ENCODE measurements around the gene CCDC148. TPM values are rescaled to one million over a fixed set of nuclear protein-coding genes. Genes with fewer than 3 reads are reported as not detected.
"Not testable (repeated sequence)": the region's sequence is repeated elsewhere in the genome, so short reads cannot be mapped to it uniquely, and the experiment has no call there.

Gene CCDC148
- total RNA-seq, 1 donor from 2014 or later: 1.0 TPM

DNA sequence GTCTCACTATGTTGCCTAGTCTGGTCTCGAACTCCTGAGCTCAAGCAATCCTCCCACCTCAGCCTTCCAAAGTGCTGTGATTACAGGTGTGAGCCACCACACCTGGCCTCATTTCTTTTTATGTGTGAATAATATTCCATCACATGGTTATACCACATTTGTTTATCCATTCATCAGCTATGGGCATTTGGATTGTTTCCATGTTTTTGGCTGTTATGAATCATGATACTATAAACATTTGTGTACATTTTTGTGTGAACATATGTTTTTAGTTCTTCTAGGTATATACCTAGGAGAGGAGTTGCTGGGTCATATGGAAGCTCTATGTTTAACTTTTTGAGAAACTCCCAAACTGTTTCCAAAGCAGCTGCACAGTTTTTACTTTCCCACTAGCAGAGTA lies 24.6 kb upstream of the CCDC148 start:
- DNase-seq (ENCODE audit: low read depth): no peak

GRCh38 chr2:158478816-158479215 lies 22.3 kb upstream of the CCDC148 start:
- Histone ChIP-seq H3K36me3 (ENCODE audit: control insufficient read depth, insufficient read depth, low read length) (no peaks in the 10 kb centered on the region), H3K4me3 (ENCODE audit: low read depth, low read length) (no peak overlapping the region), H3K27me3 (ENCODE audit: control insufficient read depth, insufficient read depth, low read length) (no peaks in the 10 kb centered on the region)
- DNase-seq (ENCODE audit: low read depth): no peak
- TF ChIP-seq, protein P1, sequence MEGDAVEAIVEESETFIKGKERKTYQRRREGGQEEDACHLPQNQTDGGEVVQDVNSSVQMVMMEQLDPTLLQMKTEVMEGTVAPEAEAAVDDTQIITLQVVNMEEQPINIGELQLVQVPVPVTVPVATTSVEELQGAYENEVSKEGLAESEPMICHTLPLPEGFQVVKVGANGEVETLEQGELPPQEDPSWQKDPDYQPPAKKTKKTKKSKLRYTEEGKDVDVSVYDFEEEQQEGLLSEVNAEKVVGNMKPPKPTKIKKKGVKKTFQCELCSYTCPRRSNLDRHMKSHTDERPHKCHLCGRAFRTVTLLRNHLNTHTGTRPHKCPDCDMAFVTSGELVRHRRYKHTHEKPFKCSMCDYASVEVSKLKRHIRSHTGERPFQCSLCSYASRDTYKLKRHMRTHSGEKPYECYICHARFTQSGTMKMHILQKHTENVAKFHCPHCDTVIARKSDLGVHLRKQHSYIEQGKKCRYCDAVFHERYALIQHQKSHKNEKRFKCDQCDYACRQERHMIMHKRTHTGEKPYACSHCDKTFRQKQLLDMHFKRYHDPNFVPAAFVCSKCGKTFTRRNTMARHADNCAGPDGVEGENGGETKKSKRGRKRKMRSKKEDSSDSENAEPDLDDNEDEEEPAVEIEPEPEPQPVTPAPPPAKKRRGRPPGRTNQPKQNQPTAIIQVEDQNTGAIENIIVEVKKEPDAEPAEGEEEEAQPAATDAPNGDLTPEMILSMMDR (IDR thresholded peaks at IDR 0.05; ENCODE audit: insufficient read depth, low read length, poor library complexity, severe bottlenecking): no peak

More for the DNA sequence above, 24.6 kb upstream of the CCDC148 start:
- Histone ChIP-seq H3K4me3 (ENCODE audit: low read depth, low read length) (no peak overlapping the region), H3K36me3 (ENCODE audit: control insufficient read depth, insufficient read depth, low read length) (no peaks in the 10 kb centered on the region), H3K27me3 (ENCODE audit: control insufficient read depth, insufficient read depth, low read length) (no peaks in the 10 kb centered on the region)
- TF ChIP-seq, protein P1 (IDR thresholded peaks at IDR 0.05; ENCODE audit: insufficient read depth, low read length, poor library complexity, severe bottlenecking): no peak

DNA sequence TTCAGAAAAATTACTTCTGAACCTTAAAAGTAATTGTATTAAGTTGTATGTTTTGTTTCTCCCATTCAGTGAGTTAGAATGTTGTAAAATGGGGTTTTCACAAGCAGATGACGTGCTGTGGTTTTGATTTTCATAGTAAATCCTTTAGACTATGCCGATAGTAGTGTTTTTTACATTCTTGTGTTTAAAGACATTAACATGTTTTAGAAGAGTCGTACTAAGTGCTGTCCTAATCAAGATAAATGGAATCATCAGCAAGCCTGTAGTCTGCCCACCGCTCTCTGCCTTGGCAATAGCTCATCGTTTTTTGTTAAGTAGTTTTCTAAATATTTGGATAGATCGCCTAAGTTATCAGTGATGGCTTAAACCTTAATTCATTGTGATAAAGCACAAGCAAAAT lies 21.7 kb upstream of the CCDC148 start:
- TF ChIP-seq, protein P1 (IDR thresholded peaks at IDR 0.05; ENCODE audit: insufficient read depth, low read length, poor library complexity, severe bottlenecking): no peak
- Histone ChIP-seq H3K27me3 (ENCODE audit: control insufficient read depth, insufficient read depth, low read length) (no peaks in the 10 kb centered on the region), H3K4me3 (ENCODE audit: low read depth, low read length) (no peak overlapping the region), H3K36me3 (ENCODE audit: control insufficient read depth, insufficient read depth, low read length) (no peaks in the 10 kb centered on the region)
- no peak for DNase-seq (ENCODE audit: low read depth)

- no peak overlapping the region for H3K4me3 ChIP-seq (ENCODE audit: low read depth, low read length)
- no peaks in the 10 kb centered on the region for H3K27me3 ChIP-seq (ENCODE audit: control insufficient read depth, insufficient read depth, low read length)
- H3K36me3 ChIP-seq (ENCODE audit: control insufficient read depth, insufficient read depth, low read length): no peaks in the 10 kb centered on the region
- DNase-seq (ENCODE audit: low read depth): no peak
- TF ChIP-seq, protein P1 (IDR thresholded peaks at IDR 0.05; ENCODE audit: insufficient read depth, low read length, poor library complexity, severe bottlenecking): no peak
Observed at GRCh38 chr2:158477202-158477601, 20.6 kb upstream of the CCDC148 start.

GRCh38 chr2:158474526-158475011 lies 18.0 kb upstream of the CCDC148 start:
- H3K36me3 ChIP-seq (ENCODE audit: control insufficient read depth, insufficient read depth, low read length); DNase-seq (ENCODE audit: low read depth); H3K4me3 ChIP-seq (ENCODE audit: low read depth, low read length); H3K27me3 ChIP-seq (ENCODE audit: control insufficient read depth, insufficient read depth, low read length): not testable (repeated sequence)

- Histone ChIP-seq H3K36me3 (ENCODE audit: control insufficient read depth, insufficient read depth, low read length) (no peaks in the 10 kb centered on the region), H3K4me3 (ENCODE audit: low read depth, low read length) (no peak overlapping the region), H3K27me3 (ENCODE audit: control insufficient read depth, insufficient read depth, low read length) (no peaks in the 10 kb centered on the region)
- TF ChIP-seq, protein P1 (IDR thresholded peaks at IDR 0.05; ENCODE audit: insufficient read depth, low read length, poor library complexity, severe bottlenecking): no peak
- no peak for DNase-seq (ENCODE audit: low read depth)
Observed at GRCh38 chr2:158473719-158474392, 17.3 kb upstream of the CCDC148 start.

GRCh38 chr2:158473300-158473699 lies 16.7 kb upstream of the CCDC148 start:
- H3K36me3 ChIP-seq (ENCODE audit: control insufficient read depth, insufficient read depth, low read length): not testable (repeated sequence)

GRCh38 chr2:158472829-158473228 lies 16.3 kb upstream of the CCDC148 start:
- not testable (repeated sequence) for H3K27me3 ChIP-seq (ENCODE audit: control insufficient read depth, insufficient read depth, low read length); DNase-seq (ENCODE audit: low read depth); H3K36me3 ChIP-seq (ENCODE audit: control insufficient read depth, insufficient read depth, low read length); H3K4me3 ChIP-seq (ENCODE audit: low read depth, low read length)

More at GRCh38 chr2:158473300-158473699, 16.7 kb upstream of the CCDC148 start:
- not testable (repeated sequence) for H3K4me3 ChIP-seq (ENCODE audit: low read depth, low read length); H3K27me3 ChIP-seq (ENCODE audit: control insufficient read depth, insufficient read depth, low read length); DNase-seq (ENCODE audit: low read depth)

All from kidney epithelial cell (primary cell).